Measurements from ENCODE around the gene NAA25.

GRCh38 chr12:111976860-111977259 lies 131.7 kb downstream of the NAA25 start:
- no peak for TF ChIP-seq CTCF (IDR thresholded peaks at IDR 0.05; ENCODE audit: low read depth, low read length, missing input control)
- TF ChIP-seq RXRA (IDR thresholded peaks at IDR 0.05) = no peak
- TF ChIP-seq MAX (IDR thresholded peaks at IDR 0.05) = no peak
- TF ChIP-seq SP1 (IDR thresholded peaks at IDR 0.05) = no peak
- no peak for TF ChIP-seq ZBTB33 (IDR thresholded peaks at IDR 0.05)
- TF ChIP-seq GABPA (IDR thresholded peaks at IDR 0.05 in 1 of 2, conservative IDR thresholded peaks at IDR 0.05 in 1 of 2) = no peak

All from liver (tissue), 3 donors.